ENCODE results near the gene TUBB4B. TPM values are rescaled to one million over a fixed set of nuclear protein-coding genes. Genes with fewer than 3 reads are reported as not detected.

Gene TUBB4B
- total and polyA plus RNA-seq, 2 experiments from 2014 or later: 309 to 446 TPM

DNA sequence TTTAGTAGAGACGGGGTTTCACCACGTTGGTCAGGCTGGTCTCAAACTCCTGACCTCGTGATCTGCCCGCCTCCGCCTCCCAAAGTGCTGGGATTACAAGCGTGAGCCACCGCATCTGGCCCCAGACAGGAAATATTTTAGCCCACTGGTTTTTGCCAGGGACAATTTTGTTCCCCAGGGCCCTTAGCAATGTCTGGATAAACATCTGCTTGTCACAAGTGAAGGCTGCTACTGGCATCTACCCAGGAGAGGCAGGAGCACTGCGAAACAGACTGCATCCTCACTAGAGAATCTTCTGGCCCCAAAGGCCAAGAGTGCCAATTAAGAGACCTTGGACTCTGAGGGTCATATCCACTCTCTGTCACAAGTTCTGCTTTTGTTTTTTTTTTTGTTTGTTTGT lies 38.1 kb upstream of the TUBB4B start:
- H3K9me2 ChIP-seq (replicated peaks; ENCODE audit: insufficient read depth): no peaks in the 10 kb centered on the region
- H4K20me1 ChIP-seq (ENCODE audit: insufficient read depth, poor library complexity, severe bottlenecking): peaks cover 19% of the 10 kb centered on the region
- H3K79me2 ChIP-seq: peaks cover 74% of the 10 kb centered on the region
- H2AFZ ChIP-seq: no peak overlapping the region
- H3K4me1 ChIP-seq (ENCODE audit: insufficient read depth): peaks cover 47% of the 10 kb centered on the region
- WGBS (ENCODE audit: low lambda C conversion rate, missing lambda C conversion rate): 90% methylated on average over 8 of the region's 8 CpGs
- H3K27ac ChIP-seq: peak overlapping the region; percentile 65
- no peaks in the 10 kb centered on the region for H3K27me3 ChIP-seq
- no peaks in the 10 kb centered on the region for H3K36me3 ChIP-seq (replicated peaks; ENCODE audit: insufficient read depth, low read depth)
- DNase-seq (ENCODE audit: low spot score): no peak
- H3K4me3 ChIP-seq: no peak overlapping the region
- TF ChIP-seq CTCF (IDR thresholded peaks at IDR 0.05; ENCODE audit: poor library complexity) (no peak), EZH2 (IDR thresholded peaks at IDR 0.05; ENCODE audit: borderline replicate concordance) (no peak), EZH2phosphoT487 (IDR thresholded peaks at IDR 0.05; ENCODE audit: low read depth, severe bottlenecking, unreplicated experiment) (no peak)
- H3K4me2 ChIP-seq: peak overlapping the region; percentile 87
- no peaks in the 10 kb centered on the region for H3K9me3 ChIP-seq (ENCODE audit: low read depth)

GRCh38 chr9:137204731-137205125 lies 36.4 kb upstream of the TUBB4B start:
- peaks cover 30% of the 10 kb centered on the region for H3K4me1 ChIP-seq (ENCODE audit: insufficient read depth)
- TF ChIP-seq EZH2phosphoT487 (IDR thresholded peaks at IDR 0.05; ENCODE audit: low read depth, severe bottlenecking, unreplicated experiment): no peak
- no peak for TF ChIP-seq EZH2 (IDR thresholded peaks at IDR 0.05; ENCODE audit: borderline replicate concordance)
- no peak for TF ChIP-seq CTCF (IDR thresholded peaks at IDR 0.05; ENCODE audit: poor library complexity)
- WGBS (ENCODE audit: low lambda C conversion rate, missing lambda C conversion rate): 38% methylated on average over 21 of the region's 21 CpGs
- DNase-seq (ENCODE audit: low spot score): no peak
- H3K79me2 ChIP-seq: peaks cover 56% of the 10 kb centered on the region
- no peaks in the 10 kb centered on the region for H3K36me3 ChIP-seq (replicated peaks; ENCODE audit: insufficient read depth, low read depth)
- no peaks in the 10 kb centered on the region for H3K9me2 ChIP-seq (replicated peaks; ENCODE audit: insufficient read depth)
- peak overlapping the region; percentile 87 for H3K4me2 ChIP-seq
- no peaks in the 10 kb centered on the region for H3K27me3 ChIP-seq
- H3K9me3 ChIP-seq (ENCODE audit: low read depth): no peaks in the 10 kb centered on the region
- H2AFZ ChIP-seq: peak overlapping the region; percentile 67
- H3K27ac ChIP-seq: peak overlapping the region; percentile 88
- H4K20me1 ChIP-seq (ENCODE audit: insufficient read depth, poor library complexity, severe bottlenecking): peaks cover 2% of the 10 kb centered on the region
- H3K4me3 ChIP-seq: peak overlapping the region; percentile 83

- Histone ChIP-seq H3K27ac (peak within 1 kb of the TSS; percentile 88), H2AFZ (peak within 1 kb of the TSS; percentile 67), H3K9me2 (replicated peaks; ENCODE audit: insufficient read depth) (no peaks in the 10 kb centered on the region), H3K9me3 (ENCODE audit: low read depth) (no peaks in the 10 kb centered on the region), H3K4me2 (peak within 1 kb of the TSS; percentile 87), H3K27me3 (no peaks in the 10 kb centered on the region), H3K79me2 (peaks cover 55% of the 10 kb centered on the region), H3K4me1 (ENCODE audit: insufficient read depth) (peaks cover 29% of the 10 kb centered on the region), H4K20me1 (ENCODE audit: insufficient read depth, poor library complexity, severe bottlenecking) (no peaks in the 10 kb centered on the region), H3K36me3 (replicated peaks; ENCODE audit: insufficient read depth, low read depth) (no peaks in the 10 kb centered on the region), H3K4me3 (peak within 1 kb of the TSS; percentile 83)
- DNase-seq (ENCODE audit: low spot score): peak; percentile 94
- TF ChIP-seq EZH2 (IDR thresholded peaks at IDR 0.05; ENCODE audit: borderline replicate concordance) (no peak), CTCF (IDR thresholded peaks at IDR 0.05; ENCODE audit: poor library complexity) (no peak), EZH2phosphoT487 (IDR thresholded peaks at IDR 0.05; ENCODE audit: low read depth, severe bottlenecking, unreplicated experiment) (no peak)
- WGBS (ENCODE audit: low lambda C conversion rate, missing lambda C conversion rate): 1% methylated on average over 89 of the region's 98 CpGs
Observed at GRCh38 chr9:137205126-137206069, 35.7 kb upstream of the TUBB4B start, which contains the start of the genes NDOR1 and TMEM203. TSS of gene NDOR1 (plus strand) at chr9:137205700. CDS start at chr9:137205778, 78 bp downstream. TSS of gene TMEM203 (minus strand) at chr9:137205648. CDS start at chr9:137205414, 234 bp downstream.

Measured in hepatocyte (in vitro differentiated cells).